Lower leg skin (tissue), 3 donors: ENCODE results near the gene ABCA3.

Experiments used
- POLR2A ChIP-seq, 2 donors: fragments of 450-650 bp; IDR thresholded peaks; one replicate each; pipeline ENCODE4 v1.6.1; 2016 to 2017; ENCODE audit warnings: antibody characterized with exemption in 2 of 2, mild to moderate bottlenecking in 1 of 2, moderate library complexity in 1 of 2
- TF ChIP-seq, protein P1 (sequence below), 3 donors: fragments of 450-650 bp; IDR thresholded peaks; one replicate each; pipeline ENCODE4 v1.5.1; 2016; ENCODE audit warnings: antibody characterized with exemption in 3 of 3, mild to moderate bottlenecking in 3 of 3, moderate library complexity in 2 of 3

DNA sequence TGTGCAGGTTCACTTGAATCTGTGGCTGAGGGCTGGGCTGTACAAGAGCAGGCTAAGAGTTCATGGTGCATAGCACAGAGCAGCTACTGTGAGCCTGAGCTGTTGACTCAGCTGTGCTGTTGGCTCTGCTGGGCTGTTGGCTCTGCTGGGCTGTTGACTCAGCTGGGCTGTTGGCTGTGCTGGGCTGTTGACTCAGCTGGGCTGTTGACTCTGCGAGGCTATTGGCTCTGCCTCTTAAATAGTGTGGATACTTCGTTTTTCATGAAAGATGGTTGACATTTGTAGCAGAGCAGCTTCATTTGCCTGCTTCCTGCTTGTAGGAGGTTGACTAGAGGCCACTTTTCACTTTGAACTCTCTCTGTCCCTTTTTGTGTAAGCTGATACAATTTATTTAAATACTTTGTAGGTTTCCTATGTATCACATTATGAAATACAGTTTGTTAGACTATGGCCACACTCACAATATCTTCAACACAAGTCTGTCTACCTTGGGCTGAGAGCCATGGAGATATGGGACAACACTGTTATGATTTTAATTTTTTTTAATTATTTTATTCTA lies 48.4 kb upstream of the ABCA3 start:
- TF ChIP-seq, protein P1, sequence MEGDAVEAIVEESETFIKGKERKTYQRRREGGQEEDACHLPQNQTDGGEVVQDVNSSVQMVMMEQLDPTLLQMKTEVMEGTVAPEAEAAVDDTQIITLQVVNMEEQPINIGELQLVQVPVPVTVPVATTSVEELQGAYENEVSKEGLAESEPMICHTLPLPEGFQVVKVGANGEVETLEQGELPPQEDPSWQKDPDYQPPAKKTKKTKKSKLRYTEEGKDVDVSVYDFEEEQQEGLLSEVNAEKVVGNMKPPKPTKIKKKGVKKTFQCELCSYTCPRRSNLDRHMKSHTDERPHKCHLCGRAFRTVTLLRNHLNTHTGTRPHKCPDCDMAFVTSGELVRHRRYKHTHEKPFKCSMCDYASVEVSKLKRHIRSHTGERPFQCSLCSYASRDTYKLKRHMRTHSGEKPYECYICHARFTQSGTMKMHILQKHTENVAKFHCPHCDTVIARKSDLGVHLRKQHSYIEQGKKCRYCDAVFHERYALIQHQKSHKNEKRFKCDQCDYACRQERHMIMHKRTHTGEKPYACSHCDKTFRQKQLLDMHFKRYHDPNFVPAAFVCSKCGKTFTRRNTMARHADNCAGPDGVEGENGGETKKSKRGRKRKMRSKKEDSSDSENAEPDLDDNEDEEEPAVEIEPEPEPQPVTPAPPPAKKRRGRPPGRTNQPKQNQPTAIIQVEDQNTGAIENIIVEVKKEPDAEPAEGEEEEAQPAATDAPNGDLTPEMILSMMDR (IDR thresholded peaks at IDR 0.05) = no peak
- TF ChIP-seq POLR2A (IDR thresholded peaks at IDR 0.05) = no peak
